GM12872 (cell line): ENCODE results near the gene TTC39A.

Experiments
- CTCF ChIP-seq: IDR thresholded peaks from 3 replicates; pipeline ENCODE4 v1.5.1; 2011; ENCODE audit warnings: low read depth, mild to moderate bottlenecking, low read length, moderate library complexity; ENCODE audit not compliant: insufficient read depth

Gene TTC39A

GRCh38 chr1:51320967-51321923 lies 9.1 kb downstream of the TTC39A start:
- TF ChIP-seq CTCF = no peak

GRCh38 chr1:51317798-51318197 lies 12.6 kb downstream of the TTC39A start:
- no peak for TF ChIP-seq CTCF

GRCh38 chr1:51316846-51317120 lies 13.6 kb downstream of the TTC39A start:
- TF ChIP-seq CTCF = no peak

- TF ChIP-seq CTCF = no peak
Measured at GRCh38 chr1:51316113-51316845, 14.1 kb downstream of the TTC39A start.

GRCh38 chr1:51314974-51315373 lies 15.4 kb downstream of the TTC39A start:
- no peak for TF ChIP-seq CTCF

GRCh38 chr1:51313961-51314777 lies 16.2 kb downstream of the TTC39A start:
- TF ChIP-seq CTCF = no peak
